ENCODE results near the gene HMGB1.

DNA sequence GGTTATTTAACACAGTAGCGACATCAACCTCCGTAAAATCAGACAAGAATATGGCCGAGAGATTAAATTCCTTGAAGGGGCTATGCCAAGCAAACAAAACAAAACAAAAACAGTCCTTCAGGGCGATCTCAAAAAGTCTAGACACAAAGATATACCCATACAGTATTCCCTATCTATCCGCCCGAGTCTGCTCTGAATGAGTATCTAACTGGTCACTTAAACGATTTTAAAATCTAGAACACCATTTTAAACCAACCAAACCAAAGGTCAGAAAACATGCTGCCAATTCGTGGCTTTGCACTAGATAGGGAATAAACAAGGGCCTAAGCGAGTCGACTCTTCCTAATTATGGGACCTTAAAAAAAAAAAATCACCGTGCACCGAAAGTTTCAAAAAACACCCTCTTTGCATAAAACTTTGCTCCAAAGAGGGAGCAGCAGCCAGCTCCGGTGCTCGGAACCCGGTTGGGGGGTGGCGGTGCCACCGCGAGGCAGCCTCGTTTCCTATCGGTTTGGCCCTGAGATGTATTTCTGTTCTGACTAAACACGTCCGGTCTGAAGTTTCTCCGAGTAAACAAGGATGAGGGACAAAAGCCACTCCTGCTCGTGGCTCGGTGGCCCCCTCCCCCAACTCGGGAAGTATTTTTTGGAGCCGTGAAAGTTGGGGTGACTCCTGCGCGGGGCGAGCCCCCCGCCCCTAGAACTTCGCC lies 1.8 kb downstream of the HMGB1 start:
- no peak for TF ChIP-seq GATA2 (IDR thresholded peaks at IDR 0.05; ENCODE audit: low read depth, low read length)
- TF ChIP-seq GATA3 (IDR thresholded peaks at IDR 0.05; ENCODE audit: low read depth, low read length), result no peak

All from SH-SY5Y (cell line).